Measurements from ENCODE around the gene POU5F1.

- TF ChIP-seq CTCF (IDR thresholded peaks at IDR 0.05) (no peak), JUNB (IDR thresholded peaks at IDR 0.05) (no peak), FOSB (CRISPR knock-in tag; IDR thresholded peaks at IDR 0.05) (no peak), SREBF2 (IDR thresholded peaks at IDR 0.05) (no peak), EP300 (IDR thresholded peaks at IDR 0.05) (no peak), HOXA7 (CRISPR knock-in tag; IDR thresholded peaks at IDR 0.05) (no peak), USF2 (IDR thresholded peaks at IDR 0.05) (no peak), POLR2A (IDR thresholded peaks at IDR 0.05; ENCODE audit: low read length) (no peak), CHD4 (IDR thresholded peaks at IDR 0.05; ENCODE audit: borderline replicate concordance) (no peak)
These were observed 11.3 kb downstream of the POU5F1 start for GRCh38 chr6:31158863-31159855.
